Measurements from ENCODE around the gene TMEM203. TPM values are rescaled to one million over a fixed set of nuclear protein-coding genes. Genes with fewer than 3 reads are reported as not detected.

Gene TMEM203
- total and polyA plus RNA-seq, 10 of the 15 experiments (the other 5 are each of a cell fraction or from before 2014, with no cell fraction given), result 7.2 to 68.1 (median 33.8) TPM

DNA sequence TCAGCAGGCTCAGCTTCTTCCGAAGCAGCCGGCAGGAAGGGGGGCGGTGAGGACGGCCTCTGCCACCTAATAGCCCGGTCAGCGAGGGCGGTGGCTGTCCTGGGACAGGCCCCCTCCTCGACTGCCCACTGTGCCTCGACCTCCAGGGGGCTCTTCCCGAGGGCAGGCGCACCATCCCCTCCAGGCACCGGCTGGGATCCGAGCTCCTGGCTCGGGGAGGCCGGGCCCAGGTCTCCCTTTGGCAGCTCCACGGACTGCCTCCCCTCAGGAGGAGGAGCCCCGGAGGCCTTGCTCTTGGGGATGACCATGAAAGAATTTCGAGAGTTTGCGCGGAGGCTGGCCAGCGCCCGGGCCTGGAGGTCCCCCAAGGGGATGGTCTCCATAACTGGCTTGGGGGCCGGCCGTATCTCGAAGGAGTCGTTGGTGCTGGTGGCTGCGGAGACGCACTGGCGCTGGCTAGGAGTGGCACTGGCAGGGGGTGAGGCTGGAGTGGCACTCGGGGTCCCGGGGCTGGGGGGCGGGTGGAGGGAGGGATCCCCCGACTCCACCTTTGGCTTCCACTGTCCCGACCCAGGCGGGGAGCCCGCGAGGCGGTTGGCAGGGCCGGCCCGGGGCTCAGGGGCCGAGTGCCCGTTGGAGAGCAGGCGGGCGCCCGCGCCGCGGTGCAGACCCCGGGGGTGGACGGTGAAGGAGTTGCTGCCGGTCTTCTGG is 5.9 kb downstream of the TMEM203 start (continued):
- TF ChIP-seq ZBED1 (IDR thresholded peaks at IDR 0.05; ENCODE audit: borderline replicate concordance) (no peak), BRCA1 (IDR thresholded peaks at IDR 0.05; ENCODE audit: low read depth, low read length) (no peak), POLR2A (IDR thresholded peaks at IDR 0.05; ENCODE audit: low read depth, low read length) (no peak)
- TF ChIP-seq, protein P1, sequence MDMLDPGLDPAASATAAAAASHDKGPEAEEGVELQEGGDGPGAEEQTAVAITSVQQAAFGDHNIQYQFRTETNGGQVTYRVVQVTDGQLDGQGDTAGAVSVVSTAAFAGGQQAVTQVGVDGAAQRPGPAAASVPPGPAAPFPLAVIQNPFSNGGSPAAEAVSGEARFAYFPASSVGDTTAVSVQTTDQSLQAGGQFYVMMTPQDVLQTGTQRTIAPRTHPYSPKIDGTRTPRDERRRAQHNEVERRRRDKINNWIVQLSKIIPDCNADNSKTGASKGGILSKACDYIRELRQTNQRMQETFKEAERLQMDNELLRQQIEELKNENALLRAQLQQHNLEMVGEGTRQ (IDR thresholded peaks at IDR 0.05; ENCODE audit: borderline replicate concordance, low read depth, low read length), result no peak

DNA sequence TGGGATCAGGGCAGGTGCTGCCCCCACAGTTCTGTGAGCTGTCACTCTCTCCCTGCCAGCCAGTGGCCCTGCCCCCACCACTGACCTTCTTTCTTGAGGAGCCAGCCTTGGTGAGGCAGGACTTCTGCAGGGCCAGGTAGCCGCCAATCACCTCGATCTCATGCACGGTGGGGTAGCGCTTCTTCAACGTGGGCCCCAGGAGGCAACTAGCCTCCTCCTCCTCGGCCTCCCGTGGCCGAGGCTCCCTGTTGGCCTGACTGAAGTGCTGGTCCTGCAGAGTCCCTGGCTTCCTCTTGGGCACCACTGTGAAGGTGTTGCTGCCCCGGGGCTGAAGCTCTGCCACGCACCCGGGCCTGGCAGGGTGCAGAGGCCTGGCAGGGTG is 6.6 kb downstream of the TMEM203 start:
- intact Hi-C loops (cut with micrococcal nuclease; ENCODE audit: unreplicated experiment) (no loop called here), in situ Hi-C loops (cut with MboI) (no loop called here)
- no peak overlapping the region for H2AFZ ChIP-seq (ENCODE audit: control insufficient read depth, low read depth, low read length)
- H3K9me3 ChIP-seq (replicated peaks; ENCODE audit: control insufficient read depth, insufficient read depth, low read length), result no peaks in the 10 kb centered on the region
- CTCF ChIA-PET, result no interaction called here
- H3K27me3 ChIP-seq (replicated peaks in 1 of 2; ENCODE audit: control insufficient read depth in 2 of 2, insufficient read depth in 2 of 2, low read length in 1 of 2), result no peaks in the 10 kb centered on the region
- RAD21 ChIA-PET (ENCODE audit: unreplicated experiment), result no interaction called here
- peaks cover 10% of the 10 kb centered on the region for H3K79me2 ChIP-seq (ENCODE audit: control insufficient read depth, insufficient read depth, low read length)
- POLR2A ChIA-PET, result interaction anchor here (0.8 to 2.5 kb wide), 3 partner anchors 10 to 67 kb away, joined by 3 to 9 read pairs (median 6); partner anchors contain the start of gene SSNA1
- H3K4me3 ChIP-seq, result no peak overlapping the region
- no peak overlapping the region for H3K9ac ChIP-seq (ENCODE audit: control insufficient read depth, insufficient read depth, low read length)
- SMC1A ChIA-PET (ENCODE audit: uncharacterized antibody, unreplicated experiment), result interaction anchor here (0.9 to 1.9 kb wide), 3 partner anchors 10 to 50 kb away, joined by 4 to 9 read pairs (median 5); partner anchors contain the start of genes ANAPC2 and SSNA1
- BruUV-seq (replicated peaks), result no TSS peak
- ATAC-seq, result no peak
- no peaks in the 10 kb centered on the region for H4K20me1 ChIP-seq (ENCODE audit: control insufficient read depth, insufficient read depth)
- no peak overlapping the region for H3K27ac ChIP-seq (ENCODE audit: control insufficient read depth, insufficient read depth)
- peak overlapping the region; percentile 54 for H3K4me2 ChIP-seq (ENCODE audit: control insufficient read depth, insufficient read depth)
- 86% methylated on average over 11 of the region's 11 CpGs for WGBS (ENCODE audit: insufficient coverage, insufficient replicate concordance, low lambda C conversion rate, missing lambda C conversion rate)
- no peaks in the 10 kb centered on the region for H3K36me3 ChIP-seq (ENCODE audit: control insufficient read depth in 2 of 2, insufficient read depth in 2 of 2, low read length in 1 of 2)
- H3K4me1 ChIP-seq (ENCODE audit: control insufficient read depth, insufficient read depth, low read length), result peaks cover 24% of the 10 kb centered on the region
- DNase-seq (ENCODE audit: low read depth, low spot score), result no peak
- FAIRE-seq, result no peak
- TF ChIP-seq TAF1 (IDR thresholded peaks at IDR 0.05; ENCODE audit: borderline replicate concordance, low read depth, low read length) (no peak), CHD4 (IDR thresholded peaks at IDR 0.05) (no peak), NFYA (IDR thresholded peaks at IDR 0.05; ENCODE audit: borderline replicate concordance, low read depth, low read length) (no peak), SMC3 (IDR thresholded peaks at IDR 0.05; ENCODE audit: borderline replicate concordance, low read length) (no peak), NR2C2 (IDR thresholded peaks at IDR 0.05; ENCODE audit: borderline replicate concordance, control insufficient read depth, insufficient read length, low read depth) (no peak), TCF12 (IDR thresholded peaks at IDR 0.05; ENCODE audit: low read depth, low read length) (no peak), JUND (IDR thresholded peaks at IDR 0.05; ENCODE audit: low read depth, low read length) (no peak)
- TF ChIP-seq, protein P2, sequence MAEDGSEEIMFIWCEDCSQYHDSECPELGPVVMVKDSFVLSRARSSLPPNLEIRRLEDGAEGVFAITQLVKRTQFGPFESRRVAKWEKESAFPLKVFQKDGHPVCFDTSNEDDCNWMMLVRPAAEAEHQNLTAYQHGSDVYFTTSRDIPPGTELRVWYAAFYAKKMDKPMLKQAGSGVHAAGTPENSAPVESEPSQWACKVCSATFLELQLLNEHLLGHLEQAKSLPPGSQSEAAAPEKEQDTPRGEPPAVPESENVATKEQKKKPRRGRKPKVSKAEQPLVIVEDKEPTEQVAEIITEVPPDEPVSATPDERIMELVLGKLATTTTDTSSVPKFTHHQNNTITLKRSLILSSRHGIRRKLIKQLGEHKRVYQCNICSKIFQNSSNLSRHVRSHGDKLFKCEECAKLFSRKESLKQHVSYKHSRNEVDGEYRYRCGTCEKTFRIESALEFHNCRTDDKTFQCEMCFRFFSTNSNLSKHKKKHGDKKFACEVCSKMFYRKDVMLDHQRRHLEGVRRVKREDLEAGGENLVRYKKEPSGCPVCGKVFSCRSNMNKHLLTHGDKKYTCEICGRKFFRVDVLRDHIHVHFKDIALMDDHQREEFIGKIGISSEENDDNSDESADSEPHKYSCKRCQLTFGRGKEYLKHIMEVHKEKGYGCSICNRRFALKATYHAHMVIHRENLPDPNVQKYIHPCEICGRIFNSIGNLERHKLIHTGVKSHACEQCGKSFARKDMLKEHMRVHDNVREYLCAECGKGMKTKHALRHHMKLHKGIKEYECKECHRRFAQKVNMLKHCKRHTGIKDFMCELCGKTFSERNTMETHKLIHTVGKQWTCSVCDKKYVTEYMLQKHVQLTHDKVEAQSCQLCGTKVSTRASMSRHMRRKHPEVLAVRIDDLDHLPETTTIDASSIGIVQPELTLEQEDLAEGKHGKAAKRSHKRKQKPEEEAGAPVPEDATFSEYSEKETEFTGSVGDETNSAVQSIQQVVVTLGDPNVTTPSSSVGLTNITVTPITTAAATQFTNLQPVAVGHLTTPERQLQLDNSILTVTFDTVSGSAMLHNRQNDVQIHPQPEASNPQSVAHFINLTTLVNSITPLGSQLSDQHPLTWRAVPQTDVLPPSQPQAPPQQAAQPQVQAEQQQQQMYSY (CRISPR knock-in tag; IDR thresholded peaks at IDR 0.05), result no peak
- TF ChIP-seq, protein P3, sequence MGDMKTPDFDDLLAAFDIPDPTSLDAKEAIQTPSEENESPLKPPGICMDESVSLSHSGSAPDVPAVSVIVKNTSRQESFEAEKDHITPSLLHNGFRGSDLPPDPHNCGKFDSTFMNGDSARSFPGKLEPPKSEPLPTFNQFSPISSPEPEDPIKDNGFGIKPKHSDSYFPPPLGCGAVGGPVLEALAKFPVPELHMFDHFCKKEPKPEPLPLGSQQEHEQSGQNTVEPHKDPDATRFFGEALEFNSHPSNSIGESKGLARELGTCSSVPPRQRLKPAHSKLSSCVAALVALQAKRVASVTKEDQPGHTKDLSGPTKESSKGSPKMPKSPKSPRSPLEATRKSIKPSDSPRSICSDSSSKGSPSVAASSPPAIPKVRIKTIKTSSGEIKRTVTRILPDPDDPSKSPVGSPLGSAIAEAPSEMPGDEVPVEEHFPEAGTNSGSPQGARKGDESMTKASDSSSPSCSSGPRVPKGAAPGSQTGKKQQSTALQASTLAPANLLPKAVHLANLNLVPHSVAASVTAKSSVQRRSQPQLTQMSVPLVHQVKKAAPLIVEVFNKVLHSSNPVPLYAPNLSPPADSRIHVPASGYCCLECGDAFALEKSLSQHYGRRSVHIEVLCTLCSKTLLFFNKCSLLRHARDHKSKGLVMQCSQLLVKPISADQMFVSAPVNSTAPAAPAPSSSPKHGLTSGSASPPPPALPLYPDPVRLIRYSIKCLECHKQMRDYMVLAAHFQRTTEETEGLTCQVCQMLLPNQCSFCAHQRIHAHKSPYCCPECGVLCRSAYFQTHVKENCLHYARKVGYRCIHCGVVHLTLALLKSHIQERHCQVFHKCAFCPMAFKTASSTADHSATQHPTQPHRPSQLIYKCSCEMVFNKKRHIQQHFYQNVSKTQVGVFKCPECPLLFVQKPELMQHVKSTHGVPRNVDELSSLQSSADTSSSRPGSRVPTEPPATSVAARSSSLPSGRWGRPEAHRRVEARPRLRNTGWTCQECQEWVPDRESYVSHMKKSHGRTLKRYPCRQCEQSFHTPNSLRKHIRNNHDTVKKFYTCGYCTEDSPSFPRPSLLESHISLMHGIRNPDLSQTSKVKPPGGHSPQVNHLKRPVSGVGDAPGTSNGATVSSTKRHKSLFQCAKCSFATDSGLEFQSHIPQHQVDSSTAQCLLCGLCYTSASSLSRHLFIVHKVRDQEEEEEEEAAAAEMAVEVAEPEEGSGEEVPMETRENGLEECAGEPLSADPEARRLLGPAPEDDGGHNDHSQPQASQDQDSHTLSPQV (IDR thresholded peaks at IDR 0.05), result no peak

Data from GM12878 (cell line).